Coronary artery (tissue), 2 donors: ENCODE data around the gene MTERF2.
"Not testable (repeated sequence)": the region's sequence is repeated elsewhere in the genome, so short reads cannot be mapped to it uniquely, and the experiment has no call there.

ENCODE experiments used
- DNase-seq: peaks from one replicate; pipeline ENCODE4 v3.0.0-alpha.2; 2017; ENCODE audit warnings: low spot score
- H3K27ac ChIP-seq, 2 donors: fragments of 200-600 bp; sonication (generic); one replicate each; pipeline ENCODE4 v1.5.1; 2016 to 2019
- H3K4me3 ChIP-seq: fragments of 200-600 bp; sonication (generic); 2 replicates; pipeline ENCODE4 v1.5.1; 2016; ENCODE audit warnings: mild to moderate bottlenecking, moderate library complexity
- CTCF ChIP-seq: fragments of 200-600 bp; sonication (generic); IDR thresholded peaks from one replicate; pipeline ENCODE4 v1.5.1; 2019; ENCODE audit warnings: antibody characterized with exemption

MTERF2 gene

DNA sequence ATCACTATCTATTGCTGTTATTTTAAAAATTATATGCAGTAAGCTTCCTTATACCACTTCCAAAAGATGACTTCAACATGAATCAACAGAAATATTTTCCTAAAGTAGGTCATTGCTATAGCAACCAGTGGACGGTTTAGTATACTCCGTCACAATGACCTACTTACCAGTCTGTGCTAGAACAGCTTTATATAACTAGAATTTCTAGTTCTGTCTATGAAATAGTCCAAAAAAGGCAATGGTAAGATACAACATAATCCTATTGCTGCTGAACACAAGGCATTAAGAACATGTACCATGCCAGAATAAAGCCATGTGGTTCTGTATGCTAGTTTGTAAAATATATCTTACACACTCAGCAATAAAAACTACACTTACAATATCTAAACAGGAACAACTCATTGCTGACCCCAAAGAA lies 40.7 kb upstream of the MTERF2 start:
- Histone ChIP-seq H3K4me3 (peak overlapping the region; percentile 32), H3K27ac (peak overlapping the region; percentile 53 to 71)
- no peak for DNase-seq
- no peak for TF ChIP-seq CTCF

GRCh38 chr12:107026806-107027635 lies 40.1 kb upstream of the MTERF2 start:
- no peak for DNase-seq

DNA sequence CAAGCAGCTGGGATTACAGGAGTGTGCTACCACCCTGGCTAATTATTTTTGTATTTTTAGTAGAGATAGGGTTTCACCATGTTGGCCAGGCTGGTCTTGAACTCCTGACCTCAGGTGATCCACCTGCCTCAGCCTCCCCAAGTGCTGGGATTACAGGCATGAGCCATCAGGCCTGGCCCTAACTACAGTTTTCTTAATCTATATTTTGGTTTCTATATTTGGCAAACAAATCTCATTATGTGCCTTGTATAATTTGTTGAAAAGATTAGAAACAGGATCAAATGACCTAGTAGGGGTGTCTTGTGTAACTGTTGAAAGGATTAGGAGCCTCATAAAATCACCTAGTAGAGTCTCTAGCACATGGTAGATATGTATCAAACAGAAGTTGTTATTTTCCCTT lies 39.4 kb upstream of the MTERF2 start:
- peak overlapping the region in 1 of 2 donors; percentile 53 for H3K27ac ChIP-seq
- H3K4me3 ChIP-seq, DNase-seq: not testable (repeated sequence)

More at GRCh38 chr12:107026806-107027635, 40.1 kb upstream of the MTERF2 start:
- TF ChIP-seq CTCF, result no peak
- peak overlapping the region; percentile 32 for H3K4me3 ChIP-seq
- peak overlapping the region; percentile 53 to 71 for H3K27ac ChIP-seq

DNA sequence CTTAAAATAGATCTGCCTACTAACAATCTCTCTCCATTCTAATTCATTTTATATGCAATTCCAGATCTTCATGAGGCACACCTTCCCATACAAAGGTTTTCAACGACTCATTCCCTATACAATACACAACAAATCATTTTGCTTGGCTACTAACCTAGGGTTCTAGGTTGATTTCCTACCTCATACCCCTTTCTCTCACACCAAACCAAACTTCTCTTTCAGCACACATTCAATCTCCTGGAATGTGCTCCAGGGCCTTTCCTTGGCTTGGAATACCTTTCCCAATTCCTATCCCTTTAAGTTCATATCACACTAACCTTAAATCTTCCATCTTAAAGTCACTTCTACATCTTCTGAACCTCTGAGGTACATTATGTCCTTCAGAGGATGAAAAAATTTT lies 38.7 kb upstream of the MTERF2 start:
- Histone ChIP-seq H3K4me3 (no peak overlapping the region), H3K27ac (no peak overlapping the region)
- TF ChIP-seq CTCF, result no peak
- DNase-seq, result no peak

GRCh38 chr12:107019546-107019945 lies 32.6 kb upstream of the MTERF2 start:
- no peak overlapping the region for H3K4me3 ChIP-seq
- no peak for DNase-seq
- no peak for TF ChIP-seq CTCF
- H3K27ac ChIP-seq, result no peak overlapping the region

GRCh38 chr12:107017042-107017441 lies 30.1 kb upstream of the MTERF2 start:
- H3K4me3 ChIP-seq, result no peak overlapping the region
- no peak for TF ChIP-seq CTCF
- no peak for DNase-seq
- no peak overlapping the region for H3K27ac ChIP-seq

DNA sequence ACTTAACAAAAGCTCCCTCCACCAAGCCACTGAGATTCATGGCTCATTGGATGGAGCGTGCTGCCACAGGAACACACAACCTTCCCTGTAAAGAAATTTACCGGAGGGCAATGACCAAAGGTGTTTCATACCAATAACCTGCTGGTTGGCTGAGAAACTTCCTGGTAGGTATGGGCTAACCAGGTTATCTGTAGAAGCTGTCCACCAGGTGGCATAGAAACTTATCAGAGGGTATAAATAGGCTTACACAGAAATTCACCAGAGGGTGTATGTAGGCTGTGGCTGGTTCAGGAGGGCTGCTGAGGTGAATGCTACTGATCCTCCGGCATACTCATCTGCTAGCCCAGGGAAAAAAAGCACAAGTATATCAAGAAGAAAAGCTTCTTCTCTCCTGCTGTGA lies 27.1 kb upstream of the MTERF2 start:
- TF ChIP-seq CTCF, result no peak
- Histone ChIP-seq H3K27ac (no peak overlapping the region), H3K4me3 (no peak overlapping the region)
- no peak for DNase-seq
